GM12878 (cell line): ENCODE results near the gene SNN. TPM values are rescaled to one million over a fixed set of nuclear protein-coding genes. Genes with fewer than 3 reads are reported as not detected.

Experiments used
- ATAC-seq: fragments of 200-7000 bp; cut with Tn5 transposase; 3 replicates; pipeline ENCODE4 v1.9.1; 2020; ENCODE audit warnings: mild to moderate bottlenecking, moderate library complexity
- BruUV-seq: library from RNA; stranded (reverse); fragments of 400-500 nt; replicated peaks from 2 replicates; lab custom pipeline; 2021; lab: Mats Ljungman, UMichigan
- CTCF ChIA-PET: fragments of 300-600 bp; sonication (Branson Sonifier 250); formaldehyde crosslinking; extraction: SDS; loops from one replicate; lab custom pipeline; 2021; ENCODE audit warnings: inconsistent platforms; lab: Yijun Ruan, JAX
- POLR2A ChIA-PET: fragments of 350-600 bp; formaldehyde crosslinking; extraction: SDS; loops from one replicate; lab custom pipeline; 2021; ENCODE audit warnings: inconsistent platforms; lab: Charles Lee
- RAD21 ChIA-PET: fragments of 300-600 bp; sonication (Branson Sonifier 250); formaldehyde crosslinking; loops from one replicate; lab custom pipeline; 2023; ENCODE audit warnings: antibody characterized with exemption; ENCODE audit not compliant: unreplicated experiment; lab: Charles Lee
- SMC1A ChIA-PET: fragments of 300-600 bp; sonication (Branson Sonifier 250); formaldehyde crosslinking; loops from one replicate; lab custom pipeline; 2023; ENCODE audit not compliant: unreplicated experiment, uncharacterized antibody; lab: Charles Lee
- DNase-seq: peaks from one replicate; pipeline ENCODE4 v3.0.0-alpha.2; 2011; ENCODE audit warnings: low read depth, low spot score
- FAIRE-seq: peaks from 3 replicates; lab custom pipeline; 2011; peaks lifted over from hg19 to GRCh38; lab: Jason Lieb, UNC
- H2AFZ ChIP-seq: 2 replicates; pipeline ENCODE4 v1.6.0; 2011; ENCODE audit warnings: low read depth, low read length, control low read depth; ENCODE audit not compliant: control insufficient read depth
- H3K27ac ChIP-seq: 2 replicates; pipeline ENCODE4 v1.5.1; 2011; ENCODE audit warnings: control low read depth; ENCODE audit not compliant: control insufficient read depth, insufficient read depth
- H3K27me3 ChIP-seq, 2 experiments: replicated peaks in 1 of 2; 2 replicates each; pipeline versions ENCODE4 v1.6.0 to v1.6.1; 2011; ENCODE audit warnings: low read length in 1 of 2; ENCODE audit not compliant: control insufficient read depth in 2 of 2, insufficient read depth in 2 of 2
- H3K36me3 ChIP-seq, 2 experiments: 2 replicates each; pipeline ENCODE4 v1.5.1; 2011; ENCODE audit warnings: low read length in 1 of 2; ENCODE audit not compliant: control insufficient read depth in 2 of 2, insufficient read depth in 2 of 2
- H3K4me1 ChIP-seq: 2 replicates; pipeline ENCODE4 v1.6.1; 2011; ENCODE audit warnings: mild to moderate bottlenecking, low read length, moderate library complexity, mixed read lengths; ENCODE audit not compliant: control insufficient read depth, insufficient read depth
- H3K4me2 ChIP-seq: 2 replicates; pipeline ENCODE4 v1.6.0; 2011; ENCODE audit warnings: control low read depth; ENCODE audit not compliant: control insufficient read depth, insufficient read depth
- H3K4me3 ChIP-seq: fragments of 200-600 bp; sonication (generic); 2 replicates; pipeline ENCODE4 v1.5.1; 2016
- H3K79me2 ChIP-seq: 2 replicates; pipeline ENCODE4 v1.6.0; 2011; ENCODE audit warnings: low read length; ENCODE audit not compliant: control insufficient read depth, insufficient read depth
- H3K9ac ChIP-seq: 2 replicates; pipeline ENCODE4 v1.8.0; 2011; ENCODE audit warnings: low read length, control low read depth, mixed read lengths; ENCODE audit not compliant: control insufficient read depth, insufficient read depth
- H3K9me3 ChIP-seq: replicated peaks from 3 replicates; pipeline ENCODE4 v1.5.1; 2011; ENCODE audit warnings: mild to moderate bottlenecking, low read length; ENCODE audit not compliant: control insufficient read depth, insufficient read depth
- H4K20me1 ChIP-seq: 2 replicates; pipeline ENCODE4 v1.6.0; 2011; ENCODE audit not compliant: control insufficient read depth, insufficient read depth
- ATF3 ChIP-seq: IDR thresholded peaks from 2 replicates; pipeline ENCODE4 v1.6.1; 2011; ENCODE audit warnings: low read depth, mild to moderate bottlenecking, low read length, moderate library complexity, borderline replicate concordance; ENCODE audit errors: extremely low read depth
- CHD1 ChIP-seq: IDR thresholded peaks from 2 replicates; pipeline ENCODE4 v1.6.1; 2012; ENCODE audit warnings: low read depth, low read length, improper control_type of control experiment
- FOXM1 ChIP-seq: IDR thresholded peaks from 2 replicates; pipeline ENCODE4 v1.6.1; 2012; ENCODE audit warnings: low read depth, mild to moderate bottlenecking, inconsistent platforms, low read length, moderate library complexity
- IKZF1 ChIP-seq: fragments of 450-650 bp; conservative IDR thresholded peaks from 2 replicates; pipeline ENCODE4 v1.6.1; 2017; ENCODE audit warnings: antibody characterized with exemption, mild to moderate bottlenecking
- JUND ChIP-seq: IDR thresholded peaks from 2 replicates; pipeline ENCODE4 v1.6.1; 2012; ENCODE audit warnings: low read depth, mild to moderate bottlenecking, low read length, improper control_type of control experiment, moderate library complexity
- NR2C1 ChIP-seq: fragments of 450-650 bp; IDR thresholded peaks from 2 replicates; pipeline ENCODE4 v1.6.1; 2017; ENCODE audit warnings: antibody characterized with exemption, mild to moderate bottlenecking, moderate library complexity
- SREBF2 ChIP-seq: IDR thresholded peaks from 2 replicates; pipeline ENCODE4 v1.6.1; 2012; ENCODE audit warnings: mild to moderate bottlenecking, low read length
- STAT1 ChIP-seq: fragments of 450-650 bp; conservative IDR thresholded peaks from 2 replicates; pipeline ENCODE4 v1.6.1; 2014; ENCODE audit warnings: antibody characterized with exemption, mild to moderate bottlenecking
- TCF7 ChIP-seq: IDR thresholded peaks from 2 replicates; pipeline ENCODE4 v1.6.1; 2014; ENCODE audit warnings: antibody characterized with exemption, borderline replicate concordance
- YBX1 ChIP-seq: fragments of 450-650 bp; IDR thresholded peaks from 2 replicates; pipeline ENCODE4 v1.6.1; 2016; ENCODE audit warnings: antibody characterized with exemption
- ZNF384 ChIP-seq: IDR thresholded peaks from 2 replicates; pipeline ENCODE4 v1.6.1; 2012; ENCODE audit warnings: low read depth, mild to moderate bottlenecking, low read length, improper control_type of control experiment, borderline replicate concordance
- WGBS: methylation state at CpG from one replicate; pipeline ENCODE4 v1.1.6; 2016; ENCODE audit warnings: low lambda C conversion rate; ENCODE audit not compliant: insufficient replicate concordance, insufficient coverage; ENCODE audit errors: missing lambda C conversion rate; 5-methylcytosine and 5-hydroxymethylcytosine counted together
- in situ Hi-C: fragments of 300-500 bp; cut with MboI; formaldehyde crosslinking; loops from 9 replicates; pipeline ENCODE4 v1.14.3; 2018; ENCODE audit warnings: mixed read lengths
- intact Hi-C: fragments of 100-400 bp; cut with micrococcal nuclease; formaldehyde crosslinking; loops from one replicate; pipeline ENCODE4 v1.14.2; 2022; ENCODE audit not compliant: unreplicated experiment
- polyA plus RNA-seq, 11 experiments: library from polyadenylated mRNA; depleted of rRNA in 4 of 11; unstranded in 6 of 11; stranded (reverse) in 5 of 11; fragments of >200 nt; fragmentation: Nextera tagmentation in 4 of 11; fragmentation: Illumina TruSeq in 1 of 11; extraction: Ambion mirVana in 4 of 11; extraction: Trizol in 1 of 11; gene quantifications; 1 replicate in 1 of 11; 2 replicates in 10 of 11; pipeline versions ENCODE4 v1.2.1 to v1.2.3, GENCODE V29; 2011 to 2016; ENCODE audit warnings: inconsistent platforms in 2 of 11, missing spikeins in 2 of 11, low read depth in 1 of 11
- total RNA-seq, 4 experiments: library from RNA; depleted of rRNA in 3 of 4; stranded (reverse); fragments of >200 nt in 3 of 4; fragmentation: Illumina TruSeq in 1 of 4; extraction: Trizol in 1 of 4; gene quantifications; 2 replicates each; pipeline versions ENCODE4 v1.2.1 to v1.2.3, GENCODE V29; 2013 to 2021
- TF ChIP-seq, protein P1 (sequence below): fragments of 450-650 bp; IDR thresholded peaks from 2 replicates; pipeline ENCODE4 v1.6.1; 2017; ENCODE audit warnings: low read depth, mild to moderate bottlenecking, moderate library complexity
- TF ChIP-seq, protein P2 (sequence below): fragments of 150-350 bp; IDR thresholded peaks from 2 replicates; pipeline ENCODE4 v1.6.1; 2014; ENCODE audit warnings: mild to moderate bottlenecking, low read depth, low read length
- TF ChIP-seq, protein P3 (sequence below): fragments of 450-650 bp; formaldehyde crosslinking; IDR thresholded peaks from 2 replicates; pipeline ENCODE4 v1.4.0; 2020; ENCODE audit warnings: mild to moderate bottlenecking, moderate library complexity

SNN gene
- total and polyA plus RNA-seq, 10 of the 15 experiments (the other 5 are each of a cell fraction or from before 2014, with no cell fraction given), result 2.2 to 43.4 (median 27.8) TPM

DNA sequence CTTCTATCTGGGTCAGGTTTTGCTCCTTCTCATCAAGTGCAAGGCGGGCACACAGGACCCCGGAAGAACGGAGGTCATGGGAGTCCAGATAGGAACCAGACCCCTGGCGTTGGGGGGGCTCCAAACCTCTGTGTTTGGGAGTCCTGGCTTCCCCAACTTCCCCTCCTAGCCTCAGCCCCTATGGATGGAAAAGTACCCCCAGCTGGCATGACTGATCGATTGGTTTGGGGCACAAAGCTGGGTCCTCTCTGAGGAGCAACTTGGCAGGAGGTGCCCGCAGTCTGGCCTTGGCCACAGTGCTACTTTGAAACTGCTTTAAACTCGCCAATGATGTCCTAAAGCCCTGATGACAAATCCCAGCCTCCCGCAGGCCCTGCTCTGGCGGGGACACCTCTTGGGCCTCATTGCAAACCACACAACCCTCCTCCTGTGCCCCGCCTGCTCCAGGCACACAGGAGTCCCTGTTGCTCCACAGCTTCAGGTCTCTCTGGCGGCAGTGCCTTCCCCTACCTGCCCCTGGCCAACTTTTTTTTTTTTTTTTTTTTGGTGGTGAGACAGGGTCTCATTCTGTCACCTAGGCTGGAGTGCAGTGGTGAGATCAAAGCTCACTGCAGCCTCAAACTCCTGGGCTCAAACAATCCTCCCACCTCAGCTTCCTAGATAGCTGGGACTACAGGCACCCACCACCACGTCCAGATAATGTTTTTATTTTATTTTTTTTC is 38.0 kb upstream of the SNN start:
- Histone ChIP-seq H3K36me3 (no peaks in the 10 kb centered on the region), H4K20me1 (no peaks in the 10 kb centered on the region), H3K4me2 (no peak overlapping the region), H3K27me3 (no peaks in the 10 kb centered on the region), H3K4me1 (peaks cover 8% of the 10 kb centered on the region), H2AFZ (no peak overlapping the region), H3K27ac (no peak overlapping the region), H3K9me3 (no peaks in the 10 kb centered on the region; the same call in 2 of the 3 replicates), H3K9ac (no peak overlapping the region), H3K4me3 (no peak overlapping the region), H3K79me2 (no peaks in the 10 kb centered on the region)
- ATAC-seq, result no peak
- 41% methylated on average over 12 of the region's 12 CpGs for WGBS
- DNase-seq, result no peak
- FAIRE-seq, result no peak
- intact Hi-C loops, result no loop called here
- SMC1A ChIA-PET, result interaction anchor here (0.5 to 1.5 kb wide), 2 partner anchors 41 to 157 kb away, joined by 3 to 4 read pairs; no protein-coding TSS in a partner anchor
- POLR2A ChIA-PET, result interaction anchor here (0.5 kb wide), 1 partner anchor 14 kb away, joined by 3 read pairs; no protein-coding TSS in a partner anchor
- in situ Hi-C loops, result no loop called here
- RAD21 ChIA-PET, result interaction anchor here (2.2 kb wide), 1 partner anchor 98 kb away, joined by 7 read pairs; no protein-coding TSS in a partner anchor
- CTCF ChIA-PET, result interaction anchor here (0.7 to 4.3 kb wide), 5 partner anchors 12 to 224 kb away, joined by 3 to 31 read pairs (median 3); no protein-coding TSS in a partner anchor
- BruUV-seq, result no TSS peak
- TF ChIP-seq, protein P1, sequence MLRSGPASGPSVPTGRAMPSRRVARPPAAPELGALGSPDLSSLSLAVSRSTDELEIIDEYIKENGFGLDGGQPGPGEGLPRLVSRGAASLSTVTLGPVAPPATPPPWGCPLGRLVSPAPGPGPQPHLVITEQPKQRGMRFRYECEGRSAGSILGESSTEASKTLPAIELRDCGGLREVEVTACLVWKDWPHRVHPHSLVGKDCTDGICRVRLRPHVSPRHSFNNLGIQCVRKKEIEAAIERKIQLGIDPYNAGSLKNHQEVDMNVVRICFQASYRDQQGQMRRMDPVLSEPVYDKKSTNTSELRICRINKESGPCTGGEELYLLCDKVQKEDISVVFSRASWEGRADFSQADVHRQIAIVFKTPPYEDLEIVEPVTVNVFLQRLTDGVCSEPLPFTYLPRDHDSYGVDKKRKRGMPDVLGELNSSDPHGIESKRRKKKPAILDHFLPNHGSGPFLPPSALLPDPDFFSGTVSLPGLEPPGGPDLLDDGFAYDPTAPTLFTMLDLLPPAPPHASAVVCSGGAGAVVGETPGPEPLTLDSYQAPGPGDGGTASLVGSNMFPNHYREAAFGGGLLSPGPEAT, result no peak
- TF ChIP-seq JUND (no peak), TCF7 (no peak), ATF3 (no peak), CHD1 (no peak), IKZF1 (no peak), NR2C1 (no peak), SREBF2 (no peak), FOXM1 (no peak), YBX1 (no peak), STAT1 (no peak), ZNF384 (no peak)
- TF ChIP-seq, protein P2, sequence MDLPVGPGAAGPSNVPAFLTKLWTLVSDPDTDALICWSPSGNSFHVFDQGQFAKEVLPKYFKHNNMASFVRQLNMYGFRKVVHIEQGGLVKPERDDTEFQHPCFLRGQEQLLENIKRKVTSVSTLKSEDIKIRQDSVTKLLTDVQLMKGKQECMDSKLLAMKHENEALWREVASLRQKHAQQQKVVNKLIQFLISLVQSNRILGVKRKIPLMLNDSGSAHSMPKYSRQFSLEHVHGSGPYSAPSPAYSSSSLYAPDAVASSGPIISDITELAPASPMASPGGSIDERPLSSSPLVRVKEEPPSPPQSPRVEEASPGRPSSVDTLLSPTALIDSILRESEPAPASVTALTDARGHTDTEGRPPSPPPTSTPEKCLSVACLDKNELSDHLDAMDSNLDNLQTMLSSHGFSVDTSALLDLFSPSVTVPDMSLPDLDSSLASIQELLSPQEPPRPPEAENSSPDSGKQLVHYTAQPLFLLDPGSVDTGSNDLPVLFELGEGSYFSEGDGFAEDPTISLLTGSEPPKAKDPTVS, result no peak
- TF ChIP-seq, protein P3, sequence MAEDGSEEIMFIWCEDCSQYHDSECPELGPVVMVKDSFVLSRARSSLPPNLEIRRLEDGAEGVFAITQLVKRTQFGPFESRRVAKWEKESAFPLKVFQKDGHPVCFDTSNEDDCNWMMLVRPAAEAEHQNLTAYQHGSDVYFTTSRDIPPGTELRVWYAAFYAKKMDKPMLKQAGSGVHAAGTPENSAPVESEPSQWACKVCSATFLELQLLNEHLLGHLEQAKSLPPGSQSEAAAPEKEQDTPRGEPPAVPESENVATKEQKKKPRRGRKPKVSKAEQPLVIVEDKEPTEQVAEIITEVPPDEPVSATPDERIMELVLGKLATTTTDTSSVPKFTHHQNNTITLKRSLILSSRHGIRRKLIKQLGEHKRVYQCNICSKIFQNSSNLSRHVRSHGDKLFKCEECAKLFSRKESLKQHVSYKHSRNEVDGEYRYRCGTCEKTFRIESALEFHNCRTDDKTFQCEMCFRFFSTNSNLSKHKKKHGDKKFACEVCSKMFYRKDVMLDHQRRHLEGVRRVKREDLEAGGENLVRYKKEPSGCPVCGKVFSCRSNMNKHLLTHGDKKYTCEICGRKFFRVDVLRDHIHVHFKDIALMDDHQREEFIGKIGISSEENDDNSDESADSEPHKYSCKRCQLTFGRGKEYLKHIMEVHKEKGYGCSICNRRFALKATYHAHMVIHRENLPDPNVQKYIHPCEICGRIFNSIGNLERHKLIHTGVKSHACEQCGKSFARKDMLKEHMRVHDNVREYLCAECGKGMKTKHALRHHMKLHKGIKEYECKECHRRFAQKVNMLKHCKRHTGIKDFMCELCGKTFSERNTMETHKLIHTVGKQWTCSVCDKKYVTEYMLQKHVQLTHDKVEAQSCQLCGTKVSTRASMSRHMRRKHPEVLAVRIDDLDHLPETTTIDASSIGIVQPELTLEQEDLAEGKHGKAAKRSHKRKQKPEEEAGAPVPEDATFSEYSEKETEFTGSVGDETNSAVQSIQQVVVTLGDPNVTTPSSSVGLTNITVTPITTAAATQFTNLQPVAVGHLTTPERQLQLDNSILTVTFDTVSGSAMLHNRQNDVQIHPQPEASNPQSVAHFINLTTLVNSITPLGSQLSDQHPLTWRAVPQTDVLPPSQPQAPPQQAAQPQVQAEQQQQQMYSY (CRISPR knock-in tag), result no peak
